ENCODE measurements around the gene HOXA10.

The HOXA10 gene

GRCh38 chr7:27143023-27143949, 30.8 kb downstream of the HOXA10 start, which contains the start of gene HOXA5:
Gene HOXA5 (minus strand): TSS chr7:27143681. CDS start chr7:27143607, 74 bp downstream.
- DNase-seq, result no peak

- DNase-seq, result no peak
These were observed 31.5 kb downstream of the HOXA10 start for GRCh38 chr7:27142580-27143022.

- DNase-seq, result no peak
These were observed 32.1 kb downstream of the HOXA10 start for GRCh38 chr7:27141923-27142579.

GRCh38 chr7:27141137-27141922, 32.8 kb downstream of the HOXA10 start:
- DNase-seq, result no peak

GRCh38 chr7:27140126-27140857, 33.8 kb downstream of the HOXA10 start:
- no peak for DNase-seq

GRCh38 chr7:27139334-27140125, 34.6 kb downstream of the HOXA10 start:
- no peak for DNase-seq

GRCh38 chr7:27138985-27139333, 35.2 kb downstream of the HOXA10 start:
- no peak for DNase-seq

GRCh38 chr7:27138472-27138871, 35.6 kb downstream of the HOXA10 start:
- no peak for DNase-seq

- no peak for DNase-seq
These were observed 36.3 kb downstream of the HOXA10 start for GRCh38 chr7:27137640-27138315.

GRCh38 chr7:27134392-27134791, 39.7 kb downstream of the HOXA10 start:
- DNase-seq, result no peak

- no peak for DNase-seq
These were observed 40.5 kb downstream of the HOXA10 start for GRCh38 chr7:27133409-27134231.

- DNase-seq, result no peak
These were observed 41.1 kb downstream of the HOXA10 start for GRCh38 chr7:27132978-27133377.

GRCh38 chr7:27132214-27132613, 41.9 kb downstream of the HOXA10 start:
- DNase-seq, result no peak

GRCh38 chr7:27131390-27131819, 42.7 kb downstream of the HOXA10 start:
- no peak for DNase-seq

- DNase-seq, result peak; percentile 77
These were observed 43.4 kb downstream of the HOXA10 start, which contains the start of gene HOXA4 for GRCh38 chr7:27130540-27131389. Gene HOXA4 (minus strand): TSS chr7:27130757. CDS start chr7:27130733, 24 bp downstream.

GRCh38 chr7:27129729-27130539, 44.2 kb downstream of the HOXA10 start:
- no peak for DNase-seq

GRCh38 chr7:27128776-27129728, 45.1 kb downstream of the HOXA10 start:
- DNase-seq, result no peak
